Naive B cell (primary cell): ENCODE measurements around the gene DHX58. TPM values are rescaled to one million over a fixed set of nuclear protein-coding genes. Genes with fewer than 3 reads are reported as not detected.
"Not testable (repeated sequence)": the region's sequence is repeated elsewhere in the genome, so short reads cannot be mapped to it uniquely, and the experiment has no call there.

Experiments
- ATAC-seq, 2 donors: fragments of 150-1000 bp; cut with Tn5 transposase; 2 replicates each; pipeline ENCODE4 v1.10.0; 2021; ENCODE audit warnings: low read depth in 2 of 2, mild to moderate bottlenecking in 2 of 2, moderate library complexity in 2 of 2
- DNase-seq: peaks from one replicate; pipeline ENCODE4 v3.0.0; 2022
- H3K27ac Mint-ChIP-seq, 6 donors: one replicate each; pipeline ENCODE4 v1.8.0; 2020 to 2022; ENCODE audit warnings: mild to moderate bottlenecking in 6 of 6, mixed read lengths in 6 of 6, moderate library complexity in 5 of 6, inconsistent platforms in 2 of 6
- H3K27me3 Mint-ChIP-seq, 3 donors: one replicate each; pipeline ENCODE4 v1.8.0; 2021 to 2022; ENCODE audit warnings: mixed read lengths in 3 of 3, mild to moderate bottlenecking in 1 of 3
- H3K36me3 Mint-ChIP-seq, 2 donors: one replicate each; pipeline ENCODE4 v1.8.0; 2020 to 2022; ENCODE audit warnings: mixed read lengths in 2 of 2, inconsistent platforms in 1 of 2, mild to moderate bottlenecking in 1 of 2
- H3K4me1 Mint-ChIP-seq, 3 donors: one replicate each; pipeline ENCODE4 v1.8.0; 2020 to 2022; ENCODE audit warnings: mixed read lengths in 3 of 3, inconsistent platforms in 1 of 3, mild to moderate bottlenecking in 1 of 3, moderate library complexity in 1 of 3
- H3K4me3 Mint-ChIP-seq, 8 donors: one replicate each; pipeline ENCODE4 v1.8.0; 2020 to 2022; ENCODE audit warnings: mild to moderate bottlenecking in 8 of 8, mixed read lengths in 8 of 8, moderate library complexity in 8 of 8, inconsistent platforms in 2 of 8
- H3K9me3 Mint-ChIP-seq, 7 donors: one replicate each; pipeline ENCODE4 v1.8.0; 2020 to 2022; ENCODE audit warnings: mixed read lengths in 7 of 7, mild to moderate bottlenecking in 5 of 7, inconsistent platforms in 2 of 7, moderate library complexity in 1 of 7
- polyA plus RNA-seq, 6 donors: library from polyadenylated mRNA; unstranded; fragments of 300-500 nt; fragmentation: Illumina TruSeq; gene quantifications; one replicate each; pipeline ENCODE4 v1.2.3, GENCODE V29; 2021; ENCODE audit warnings: low read depth in 6 of 6

The DHX58 gene
- 10 to 100 TPM in 5 of 6 donors, 1 to 10 TPM in 1; 9.4 to 22.3 (median 13.4) TPM for polyA plus RNA-seq

GRCh38 chr17:42112552-42113176 is at the start of gene DHX58:
TSS of gene DHX58 (minus strand) at chr17:42112714. CDS start at chr17:42111892, 822 bp downstream.
- ATAC-seq (peak; percentile 80 to 81), DNase-seq (peak; percentile 75)
- no peaks in the 10 kb centered on the region for H3K27me3 Mint-ChIP-seq
- peak within 1 kb of the TSS; percentile 85 to 95 (median 90) for H3K4me3 Mint-ChIP-seq
- peak within 1 kb of the TSS; percentile 79 to 96 (median 92) for H3K27ac Mint-ChIP-seq
- peaks cover 0 to 2% (median 0%) of the 10 kb centered on the region in 7 donors for H3K9me3 Mint-ChIP-seq
- peaks cover 10 to 20% of the 10 kb centered on the region in 2 donors for H3K36me3 Mint-ChIP-seq
- peaks cover 48 to 75% (median 58%) of the 10 kb centered on the region in 3 donors for H3K4me1 Mint-ChIP-seq

DNA sequence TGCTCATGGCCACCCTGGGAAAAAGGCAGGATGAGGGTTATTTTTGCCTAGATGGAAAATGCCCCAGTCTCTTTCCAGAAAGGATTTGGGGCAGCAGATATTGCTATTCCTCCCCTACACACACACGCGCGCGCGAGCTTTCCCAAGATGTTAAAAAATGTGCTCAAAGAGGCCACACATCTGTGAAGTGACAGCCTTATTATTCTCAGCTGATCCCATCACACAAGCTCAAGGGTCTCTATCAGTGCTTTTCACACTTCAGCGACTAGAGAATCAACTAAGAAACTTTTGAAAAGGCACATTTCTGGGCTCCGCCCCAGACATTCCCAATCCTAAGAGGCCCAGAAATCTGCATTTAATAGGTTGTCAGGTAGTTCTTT is 48.0 kb upstream of the DHX58 start:
- no peaks in the 10 kb centered on the region for H3K36me3 Mint-ChIP-seq
- no peak for ATAC-seq

GRCh38 chr17:42159796-42160530 is 47.4 kb upstream of the DHX58 start:
- peaks cover 4 to 15% (median 14%) of the 10 kb centered on the region in 3 donors for H3K4me1 Mint-ChIP-seq
- no peaks in the 10 kb centered on the region for H3K27me3 Mint-ChIP-seq
- no peak overlapping the region for H3K4me3 Mint-ChIP-seq
- no peak for DNase-seq
- no peaks in the 10 kb centered on the region for H3K36me3 Mint-ChIP-seq
- ATAC-seq: no peak
- peaks cover 0 to 4% (median 0%) of the 10 kb centered on the region in 7 donors for H3K9me3 Mint-ChIP-seq
- peak overlapping the region in 2 of 6 donors; percentile 54 to 93 for H3K27ac Mint-ChIP-seq

More for the DNA sequence above, 48.0 kb upstream of the DHX58 start:
- Mint-ChIP-seq H3K27ac (no peak overlapping the region), H3K4me3 (no peak overlapping the region), H3K4me1 (peaks cover 2 to 13% (median 13%) of the 10 kb centered on the region in 3 donors), H3K9me3 (peaks cover 0 to 4% (median 0%) of the 10 kb centered on the region in 7 donors), H3K27me3 (no peaks in the 10 kb centered on the region)
- no peak for DNase-seq

DNA sequence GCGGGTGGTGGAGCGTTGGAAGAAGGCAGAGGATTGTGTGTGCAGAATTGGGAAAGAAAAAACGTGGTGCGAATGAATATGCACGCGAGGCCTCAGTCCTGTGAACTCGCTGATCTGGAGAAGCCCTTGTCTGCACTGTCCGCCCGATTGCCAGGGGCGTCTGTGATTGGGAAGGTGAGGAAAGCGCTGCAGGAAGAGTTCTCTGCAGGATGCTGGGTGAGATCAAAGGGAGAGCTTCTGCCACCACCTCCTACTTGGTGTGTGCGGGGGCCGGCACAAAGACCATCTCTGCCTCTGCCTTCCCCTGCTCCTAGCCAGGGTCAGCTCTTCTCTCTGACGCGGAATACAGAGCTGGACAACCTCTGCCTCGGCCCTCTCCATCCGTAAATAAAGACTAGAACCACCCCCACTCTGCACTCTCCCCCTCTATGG is 43.1 kb upstream of the DHX58 start:
- DNase-seq (no peak), ATAC-seq (no peak)
- Mint-ChIP-seq H3K4me1 (peaks cover 25 to 43% (median 37%) of the 10 kb centered on the region in 3 donors), H3K4me3 (peak overlapping the region; percentile 86 to 98 (median 96)), H3K27me3 (no peaks in the 10 kb centered on the region), H3K36me3 (no peaks in the 10 kb centered on the region), H3K27ac (peak overlapping the region in 3 of 6 donors; percentile 80 to 94 (median 83)), H3K9me3 (peaks cover 0 to 4% (median 0%) of the 10 kb centered on the region in 7 donors)

DNA sequence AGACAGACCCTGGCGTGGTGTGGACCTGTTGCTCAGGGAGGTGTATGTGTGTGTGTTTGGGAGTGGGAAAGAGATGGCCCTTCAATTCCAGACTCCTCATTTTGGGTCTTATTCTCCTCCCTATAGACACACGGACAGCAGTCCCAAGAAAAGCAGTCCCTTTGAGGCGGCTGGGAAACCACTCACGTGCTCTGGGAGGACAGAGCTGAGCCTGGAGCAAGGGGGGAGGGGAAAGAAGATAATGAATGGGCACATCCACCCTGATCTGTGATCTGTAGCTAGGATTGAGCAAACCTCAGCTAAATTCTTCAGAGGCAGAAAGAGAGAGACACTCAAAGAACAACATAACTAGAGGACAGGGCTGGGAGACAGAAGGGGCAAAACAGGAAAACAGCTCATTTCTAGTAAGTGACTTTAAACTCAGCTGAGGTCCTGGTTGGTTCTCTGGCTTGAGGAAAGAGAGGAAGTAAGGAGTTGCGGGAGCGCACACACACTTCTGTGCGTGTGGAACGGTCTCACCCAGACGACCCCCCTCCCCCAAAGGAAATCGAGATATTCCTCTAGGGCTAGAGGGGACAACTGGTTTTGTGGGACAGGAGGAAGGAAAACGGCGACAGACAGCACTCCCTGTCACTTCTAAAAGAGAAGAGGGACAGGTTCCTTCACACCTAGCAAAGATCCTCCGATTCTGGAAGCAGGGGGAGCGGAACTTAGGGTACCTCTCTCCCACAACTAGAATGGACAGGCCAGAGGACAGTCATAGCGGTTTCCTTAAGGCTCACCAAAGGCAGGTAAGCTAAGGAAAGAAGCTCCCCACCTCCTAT is 41.6 kb upstream of the DHX58 start:
- Mint-ChIP-seq H3K27me3 (no peaks in the 10 kb centered on the region), H3K27ac (peak overlapping the region; percentile 74 to 96 (median 96)), H3K9me3 (peaks cover 0 to 4% (median 0%) of the 10 kb centered on the region in 7 donors), H3K4me1 (peaks cover 25 to 48% (median 37%) of the 10 kb centered on the region in 3 donors), H3K36me3 (no peaks in the 10 kb centered on the region), H3K4me3 (peak overlapping the region; percentile 86 to 98 (median 96))
- no peak for DNase-seq
- ATAC-seq: no peak

GRCh38 chr17:42146911-42147607 is 34.5 kb upstream of the DHX58 start:
- peak overlapping the region in 1 of 8 donors; percentile 43 for H3K4me3 Mint-ChIP-seq
- no peaks in the 10 kb centered on the region for H3K27me3 Mint-ChIP-seq
- ATAC-seq: no peak
- H3K27ac Mint-ChIP-seq: peak overlapping the region in 3 of 6 donors; percentile 77 to 91 (median 81)
- no peak for DNase-seq
- peaks cover 6 to 14% of the 10 kb centered on the region in 2 donors for H3K36me3 Mint-ChIP-seq
- H3K9me3 Mint-ChIP-seq: no peaks in the 10 kb centered on the region
- peaks cover 27 to 49% (median 38%) of the 10 kb centered on the region in 3 donors for H3K4me1 Mint-ChIP-seq

DNA sequence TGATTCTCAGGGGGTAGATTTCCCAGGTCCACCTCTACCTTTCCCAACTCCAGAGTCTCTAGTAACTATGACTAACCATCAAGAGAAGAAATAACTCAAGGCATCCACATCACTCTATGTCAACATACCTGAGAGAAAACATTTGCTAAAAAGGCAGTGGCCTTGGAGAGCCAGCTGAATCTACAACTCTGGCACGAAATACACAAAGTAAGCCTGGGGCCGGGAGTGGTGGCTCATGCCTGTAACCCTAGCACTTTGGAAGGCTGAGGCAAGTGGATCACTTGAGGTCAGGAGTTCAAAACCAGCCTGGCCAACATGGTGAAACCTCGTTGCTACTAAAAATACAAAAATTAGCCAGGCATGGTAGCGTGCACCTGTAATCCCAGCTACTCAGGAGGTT is 30.6 kb upstream of the DHX58 start:
- Mint-ChIP-seq H3K4me1 (peaks cover 30 to 57% (median 57%) of the 10 kb centered on the region in 3 donors), H3K36me3 (peaks cover 6 to 14% of the 10 kb centered on the region in 2 donors), H3K27ac (peak overlapping the region in 2 of 6 donors; percentile 13 to 38)
- not testable (repeated sequence) for DNase-seq, H3K4me3 Mint-ChIP-seq, H3K9me3 Mint-ChIP-seq, H3K27me3 Mint-ChIP-seq, ATAC-seq

- no peaks in the 10 kb centered on the region for H3K9me3 Mint-ChIP-seq
- ATAC-seq: no peak
- peaks cover 6 to 10% of the 10 kb centered on the region in 2 donors for H3K36me3 Mint-ChIP-seq
- H3K27me3 Mint-ChIP-seq: no peaks in the 10 kb centered on the region
- peaks cover 30 to 59% (median 57%) of the 10 kb centered on the region in 3 donors for H3K4me1 Mint-ChIP-seq
- peak overlapping the region in 1 of 6 donors; percentile 66 for H3K27ac Mint-ChIP-seq
- no peak for DNase-seq
- no peak overlapping the region for H3K4me3 Mint-ChIP-seq
These were observed 29.9 kb upstream of the DHX58 start for GRCh38 chr17:42142371-42142896.

DNA sequence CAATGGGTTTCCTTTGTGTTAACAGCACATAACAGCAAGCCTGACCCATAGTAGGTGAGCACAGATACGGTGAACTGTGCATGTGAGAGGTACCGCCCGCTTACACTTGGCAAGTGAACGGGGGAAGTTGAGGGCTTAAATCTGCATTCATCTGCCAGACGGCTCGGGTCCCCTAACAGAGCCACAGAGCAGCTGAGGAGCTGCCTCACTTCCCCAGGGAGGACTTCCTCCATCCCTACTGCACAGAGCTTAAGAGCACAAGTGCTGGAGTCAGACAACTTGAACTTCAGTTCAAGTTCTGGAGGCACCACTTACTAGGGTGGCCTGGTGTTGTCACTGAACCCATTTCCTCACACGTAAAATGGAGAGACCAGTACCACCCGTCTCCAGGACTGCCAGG is 28.9 kb upstream of the DHX58 start:
- H3K36me3 Mint-ChIP-seq: peaks cover 0 to 6% of the 10 kb centered on the region in 2 donors
- no peaks in the 10 kb centered on the region for H3K9me3 Mint-ChIP-seq

DNA sequence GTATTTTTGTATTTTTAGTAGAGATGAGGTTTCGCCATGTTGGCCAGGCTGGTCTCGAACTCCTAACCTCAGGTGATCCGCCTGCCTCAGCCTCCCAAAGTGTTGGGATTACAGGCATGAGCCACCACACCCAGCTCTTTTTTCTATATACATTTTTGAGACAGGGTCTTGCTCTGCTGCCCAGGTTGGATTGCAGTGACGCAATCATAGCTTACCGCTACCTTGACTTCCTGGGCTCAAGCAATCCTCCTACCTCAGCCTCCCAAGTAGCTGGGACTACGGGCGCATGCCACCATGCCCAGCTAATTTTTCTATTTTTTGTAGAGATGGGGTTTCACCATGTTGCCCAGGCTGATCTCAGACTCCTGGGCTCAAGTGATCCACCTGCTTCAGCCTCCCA is 28.2 kb upstream of the DHX58 start:
- not testable (repeated sequence) for ATAC-seq, DNase-seq, H3K27me3 Mint-ChIP-seq, H3K9me3 Mint-ChIP-seq
- Mint-ChIP-seq H3K27ac (peak overlapping the region in 3 of 6 donors; percentile 24 to 39 (median 37)), H3K4me3 (peak overlapping the region in 1 of 8 donors; percentile 18), H3K36me3 (peaks cover 0 to 10% of the 10 kb centered on the region in 2 donors), H3K4me1 (peaks cover 32 to 70% (median 61%) of the 10 kb centered on the region in 3 donors)

More for the DNA sequence above, 28.9 kb upstream of the DHX58 start:
- Mint-ChIP-seq H3K27me3 (no peaks in the 10 kb centered on the region), H3K27ac (no peak overlapping the region), H3K4me1 (peaks cover 27 to 63% (median 54%) of the 10 kb centered on the region in 3 donors), H3K4me3 (peak overlapping the region in 1 of 8 donors; percentile 18)
- DNase-seq: no peak
- no peak for ATAC-seq

GRCh38 chr17:42138749-42139492 is 26.4 kb upstream of the DHX58 start:
- H3K4me3 Mint-ChIP-seq: no peak overlapping the region
- peaks cover 0 to 11% of the 10 kb centered on the region in 2 donors for H3K36me3 Mint-ChIP-seq
- no peak for ATAC-seq
- H3K27ac Mint-ChIP-seq: peak overlapping the region in 3 of 6 donors; percentile 34 to 83 (median 57)
- DNase-seq: no peak
- H3K9me3 Mint-ChIP-seq: no peaks in the 10 kb centered on the region
- H3K27me3 Mint-ChIP-seq: no peaks in the 10 kb centered on the region
- H3K4me1 Mint-ChIP-seq: peaks cover 40 to 82% (median 67%) of the 10 kb centered on the region in 3 donors
